GM21390 (cell line): ENCODE results near the gene RRP15.

Source experiments
- ATAC-seq: cut with Tn5 transposase; IDR thresholded peaks from one replicate; pipeline ENCODE4 v1.9.1; 2021; ENCODE audit not compliant: unreplicated experiment

Gene RRP15

DNA sequence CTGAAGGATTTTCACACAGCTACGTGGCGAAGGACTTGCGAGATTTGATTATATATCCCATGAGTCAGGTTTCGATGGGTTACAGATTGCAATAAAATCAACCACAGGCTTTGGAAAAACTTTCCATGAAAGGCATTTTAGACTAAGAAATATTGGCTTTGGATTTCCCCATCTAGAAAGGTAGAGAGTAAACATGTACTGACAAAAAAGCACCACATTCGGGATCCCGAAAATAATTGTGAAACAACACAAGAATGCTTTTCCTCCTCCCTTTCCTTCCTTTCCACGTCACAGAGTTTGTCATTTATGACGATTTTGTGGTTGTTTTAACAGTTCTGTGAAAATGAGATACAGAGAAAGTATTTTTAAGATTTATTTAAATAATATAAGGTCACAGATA, 98.6 kb downstream of the RRP15 start:
- no peak for ATAC-seq

DNA sequence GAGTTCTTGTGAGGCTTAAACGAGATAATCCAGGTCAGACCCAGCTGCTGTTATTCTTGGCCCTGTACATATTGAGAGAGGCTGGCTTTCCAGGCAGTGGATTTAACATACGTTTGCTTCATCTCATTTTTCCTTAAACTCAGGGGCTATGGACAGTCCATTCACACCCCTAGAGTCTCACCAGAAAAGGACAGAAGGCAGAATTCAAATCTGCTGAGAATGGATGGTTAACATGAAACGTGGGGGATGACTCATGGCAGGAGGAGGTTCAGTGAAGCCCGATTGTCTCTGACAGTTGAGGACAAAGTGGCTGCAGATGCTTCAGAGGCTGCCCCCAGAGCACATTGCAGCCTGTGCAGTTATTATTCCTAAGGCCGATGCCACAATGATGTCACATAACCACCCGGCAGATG, 99.5 kb downstream of the RRP15 start:
- ATAC-seq = no peak
